ENCODE data around the gene ALOX12B.
A peak's percentile ranks its signal among the peaks of the same experiment; 100 is the strongest.
"Not testable (repeated sequence)": the region's sequence is repeated elsewhere in the genome, so short reads cannot be mapped to it uniquely, and the experiment has no call there.

ALOX12B gene

GRCh38 chr17:8044819-8045810 lies 42.4 kb downstream of the ALOX12B start:
- DNase-seq (ENCODE audit: low spot score): no peak

GRCh38 chr17:8041979-8042378 lies 45.5 kb downstream of the ALOX12B start:
- no peak for DNase-seq (ENCODE audit: low spot score)

- DNase-seq (ENCODE audit: low spot score): peak; percentile 77
Observed at GRCh38 chr17:8041249-8041928, 46.1 kb downstream of the ALOX12B start.

- DNase-seq (ENCODE audit: low spot score): no peak
Observed at GRCh38 chr17:8039611-8040168, 47.8 kb downstream of the ALOX12B start.

- no peak for DNase-seq (ENCODE audit: low spot score)
Observed at GRCh38 chr17:8038954-8039610, 48.4 kb downstream of the ALOX12B start, which contains the start of gene ALOX15B. ALOX15B (plus strand) TSS chr17:8039059; CDS start chr17:8039156, 97 bp downstream.

GRCh38 chr17:8032442-8032841 lies 55.1 kb downstream of the ALOX12B start:
- no peak for DNase-seq (ENCODE audit: low spot score)

GRCh38 chr17:8031950-8032349 lies 55.6 kb downstream of the ALOX12B start:
- no peak for DNase-seq (ENCODE audit: low spot score)

GRCh38 chr17:8031261-8031661 lies 56.3 kb downstream of the ALOX12B start:
- DNase-seq (ENCODE audit: low spot score): no peak

- no peak for DNase-seq (ENCODE audit: low spot score)
Observed at GRCh38 chr17:8029121-8029520, 58.4 kb downstream of the ALOX12B start.

- DNase-seq (ENCODE audit: low spot score): no peak
Observed at GRCh38 chr17:8025176-8025911, 62.2 kb downstream of the ALOX12B start.

GRCh38 chr17:8024161-8024560 lies 63.4 kb downstream of the ALOX12B start:
- not testable (repeated sequence) for DNase-seq (ENCODE audit: low spot score)
